HUDEP-2 (cell line): ENCODE results near the gene RBP2.

ENCODE experiments used
- DNase-seq, 76 experiments: peaks; one replicate each; lab custom pipeline; 2025; ENCODE audit not compliant: unreplicated experiment in 76 of 76; lab: John Stamatoyannopoulos, UW

The RBP2 gene

DNA sequence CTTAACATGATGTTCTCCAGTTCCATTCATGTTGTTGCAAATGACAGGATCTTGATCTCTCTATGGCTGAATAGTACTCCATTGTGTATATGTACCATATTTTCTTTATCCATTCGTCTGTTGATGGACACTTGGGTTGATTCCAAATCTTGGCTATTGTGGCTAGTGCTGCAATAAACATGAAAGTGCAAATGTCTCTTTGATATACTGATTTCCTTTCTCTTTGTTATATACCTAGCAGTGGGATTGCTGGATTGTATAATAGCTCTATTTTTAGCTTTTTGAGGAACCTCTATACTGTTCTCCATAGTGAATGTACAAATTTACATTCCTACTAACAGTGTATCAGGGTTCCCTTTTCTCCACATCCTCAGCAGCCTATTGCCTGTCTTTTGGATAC, 5.9 kb upstream of the RBP2 start:
- DNase-seq, result no peak

DNA sequence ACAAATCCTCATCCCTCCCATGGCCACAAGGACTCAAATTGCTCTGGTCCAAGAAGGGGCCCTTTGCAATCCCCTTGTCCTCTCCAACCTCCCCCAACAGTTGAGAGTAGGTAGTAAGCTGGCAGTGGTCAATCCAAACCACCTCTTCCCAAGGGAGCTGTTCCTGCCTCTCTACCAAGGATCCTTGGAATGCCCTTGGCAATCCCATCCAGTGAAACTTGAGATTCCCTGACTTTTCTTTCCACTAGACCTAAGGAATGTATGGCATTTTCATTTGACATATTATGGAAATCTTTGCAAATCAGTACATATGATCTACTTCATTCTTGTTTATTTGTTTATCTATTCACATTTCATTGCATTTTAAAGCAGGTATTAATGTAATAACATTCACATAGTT, 4.8 kb upstream of the RBP2 start:
- DNase-seq, result no peak

DNA sequence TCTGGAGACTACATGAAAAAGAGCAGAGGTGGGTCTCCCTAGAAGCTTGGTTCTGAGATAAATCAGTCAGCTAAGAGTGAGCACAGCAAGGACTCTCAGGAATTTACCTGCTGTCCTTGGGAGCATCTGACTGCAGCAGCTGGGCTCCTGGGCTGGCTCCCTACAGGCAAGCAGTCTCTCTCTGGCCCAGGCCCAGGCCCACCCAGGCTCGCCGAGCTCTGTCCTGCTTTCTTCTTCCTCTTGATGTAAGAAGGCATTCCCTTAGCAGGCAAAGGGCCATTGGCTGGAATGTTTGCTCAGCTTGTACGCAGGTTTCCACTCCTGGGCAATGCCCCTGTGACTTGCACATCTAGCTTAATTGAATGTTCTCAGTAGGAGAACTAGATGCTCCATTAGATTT, 4.3 kb upstream of the RBP2 start:
- DNase-seq, result no peak

DNA sequence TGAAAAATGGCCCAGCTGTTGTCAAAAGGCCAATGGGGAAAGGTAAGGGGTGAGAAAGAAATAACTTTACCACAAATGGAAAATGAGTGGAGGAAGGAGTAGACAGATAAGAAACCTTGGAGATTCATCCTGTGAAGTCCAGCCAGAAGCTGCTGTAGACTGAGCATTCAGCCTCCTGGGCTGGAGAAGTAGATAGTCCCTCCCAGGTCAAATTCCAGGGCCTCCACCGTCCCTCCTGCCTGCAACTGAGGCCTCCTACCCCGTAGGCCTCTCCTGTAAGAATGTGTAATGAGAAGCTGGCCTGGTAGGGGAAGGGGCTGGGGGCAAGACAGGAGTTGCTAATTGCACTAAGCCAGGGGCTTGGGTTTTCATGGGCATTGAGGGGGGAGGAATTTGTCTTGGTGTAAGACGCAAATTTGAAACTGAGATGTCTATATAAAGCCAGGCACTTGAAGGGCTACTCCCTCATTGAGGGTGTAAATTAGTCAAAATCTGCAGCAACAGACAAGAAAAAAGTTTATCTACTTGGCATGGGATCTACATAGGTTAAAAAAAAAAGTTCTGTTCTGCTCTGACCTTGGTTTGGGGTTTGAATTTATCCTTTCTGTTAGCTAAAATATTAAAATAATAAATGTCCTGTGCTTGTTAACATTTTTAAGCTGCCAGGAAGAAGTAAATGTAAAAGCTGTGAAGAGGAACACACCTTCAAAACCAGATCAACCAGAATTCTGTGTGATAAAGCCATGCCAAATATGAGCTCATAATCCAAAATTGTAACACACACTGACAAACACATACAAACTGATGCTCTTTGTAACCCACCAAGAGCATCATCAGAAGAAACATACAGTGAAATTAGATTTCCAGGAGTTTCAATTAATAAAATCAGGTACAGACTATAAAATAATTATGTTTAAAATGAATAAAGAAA, 1.7 kb upstream of the RBP2 start:
- no peak for DNase-seq

DNA sequence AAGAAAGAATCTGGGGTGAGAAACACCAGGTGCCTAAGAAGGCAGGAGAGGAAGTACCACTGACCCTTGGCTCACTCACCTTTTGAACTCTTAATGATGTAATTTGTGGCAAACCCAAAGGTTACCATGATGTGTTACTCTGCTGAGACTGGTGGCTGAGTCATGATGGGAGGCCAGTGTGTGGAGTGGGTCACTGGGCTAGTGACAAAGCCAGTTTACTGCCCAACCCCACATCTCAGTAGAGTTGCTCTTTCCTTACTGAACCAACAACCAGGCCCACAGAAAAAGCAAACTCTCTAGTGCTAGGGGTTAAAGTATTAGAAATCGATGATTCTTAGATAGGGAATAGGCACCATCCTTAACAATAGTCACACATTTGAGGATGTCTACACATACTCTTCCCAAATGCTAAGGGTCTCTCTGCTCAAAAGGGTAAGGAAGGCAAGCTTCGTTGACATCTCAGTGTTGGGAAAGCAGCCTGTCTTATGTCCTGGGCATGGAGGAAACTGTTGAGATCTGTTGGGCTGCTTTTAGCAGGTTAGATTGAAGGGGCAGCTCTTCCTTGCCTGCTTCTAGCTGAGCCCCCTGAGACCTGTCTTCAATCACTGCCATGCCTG, 3.1 kb downstream of the RBP2 start:
- no peak for DNase-seq

DNA sequence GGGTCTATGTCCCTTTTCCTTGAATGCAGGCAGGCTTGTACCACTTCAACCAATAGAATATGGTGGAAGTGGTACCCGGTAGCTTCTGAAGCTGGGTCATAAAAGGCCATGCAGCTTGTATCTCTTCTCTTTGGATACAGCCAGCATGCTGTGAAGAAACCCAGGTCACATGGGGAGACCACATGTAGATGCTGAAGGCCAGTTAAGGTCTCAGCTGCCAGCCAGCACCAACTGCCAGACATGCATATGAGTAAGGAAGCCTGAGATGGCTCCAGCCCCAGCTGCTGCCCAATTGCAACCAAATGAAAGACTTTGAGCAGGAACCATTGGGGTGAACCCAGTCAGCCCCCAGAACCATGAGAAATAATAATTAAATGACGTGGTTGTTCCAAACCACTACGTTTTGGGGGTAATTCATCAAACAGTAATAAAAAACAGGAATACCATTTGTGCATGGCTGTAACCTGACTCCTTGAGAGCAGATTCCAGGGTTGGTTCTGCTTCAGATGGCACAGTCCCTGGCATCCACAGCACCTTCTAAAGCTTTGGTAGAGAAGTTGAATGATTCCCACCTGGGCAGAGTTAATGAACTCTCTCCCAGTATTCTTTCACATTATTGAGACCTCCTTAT, 3.8 kb downstream of the RBP2 start:
- DNase-seq, result no peak

DNA sequence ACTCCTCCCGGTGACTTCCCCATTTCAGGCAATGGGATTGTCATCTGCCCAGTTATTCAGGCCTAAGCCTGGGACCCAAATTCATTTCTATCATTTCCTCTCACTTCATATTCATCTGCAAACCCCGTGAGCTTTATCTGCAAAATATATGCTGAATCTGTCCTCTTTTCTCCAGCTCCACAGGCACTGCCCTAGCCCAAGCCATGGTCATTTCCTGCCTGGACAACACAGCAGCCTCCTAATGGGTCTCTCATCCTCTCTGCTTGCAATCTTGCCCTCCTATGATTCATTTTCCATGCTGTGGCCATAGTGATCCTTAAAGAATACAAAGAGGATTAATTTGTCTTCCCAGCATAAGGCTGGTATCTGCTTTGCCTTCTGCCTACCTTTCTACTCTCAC, 6.1 kb downstream of the RBP2 start:
- no peak for DNase-seq

DNA sequence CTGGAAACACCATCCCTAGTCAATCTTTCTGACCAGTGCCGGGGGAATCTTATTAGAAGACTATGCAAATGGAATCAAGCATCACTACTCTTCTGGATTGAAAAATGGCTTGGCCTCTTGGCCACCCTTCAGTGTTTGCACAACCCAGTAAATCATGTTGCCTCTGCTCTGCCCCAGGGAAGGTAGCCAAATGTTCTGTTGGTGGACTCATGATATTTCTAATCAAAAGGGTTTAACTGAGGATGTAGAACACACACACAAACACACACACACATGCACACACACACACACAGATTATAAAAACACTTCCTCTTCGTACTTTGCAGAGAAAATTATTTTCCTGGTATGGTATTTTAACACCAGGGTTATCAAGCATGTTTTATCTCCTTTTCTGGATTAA, 7.9 kb downstream of the RBP2 start:
- DNase-seq, result no peak

DNA sequence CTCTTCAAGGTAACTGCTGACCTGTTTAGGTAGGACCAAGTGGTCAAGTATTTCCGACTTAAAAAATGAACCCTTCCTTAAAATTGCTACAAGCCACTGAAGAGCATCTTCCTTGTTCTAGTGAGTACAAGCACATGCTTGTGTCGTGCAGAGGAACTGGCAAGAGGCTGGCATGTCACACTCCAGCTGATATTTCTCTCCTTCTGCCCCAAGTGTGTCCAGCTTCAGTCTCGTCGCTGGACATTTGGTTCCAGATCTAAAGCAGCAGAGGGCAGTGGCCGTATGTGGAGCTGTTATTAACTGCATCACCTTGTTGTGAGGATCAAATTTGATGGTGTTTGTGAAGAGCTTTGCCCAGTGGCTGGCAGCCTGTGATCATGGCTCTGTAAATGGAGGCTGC, 10.0 kb downstream of the RBP2 start:
- no peak for DNase-seq

DNA sequence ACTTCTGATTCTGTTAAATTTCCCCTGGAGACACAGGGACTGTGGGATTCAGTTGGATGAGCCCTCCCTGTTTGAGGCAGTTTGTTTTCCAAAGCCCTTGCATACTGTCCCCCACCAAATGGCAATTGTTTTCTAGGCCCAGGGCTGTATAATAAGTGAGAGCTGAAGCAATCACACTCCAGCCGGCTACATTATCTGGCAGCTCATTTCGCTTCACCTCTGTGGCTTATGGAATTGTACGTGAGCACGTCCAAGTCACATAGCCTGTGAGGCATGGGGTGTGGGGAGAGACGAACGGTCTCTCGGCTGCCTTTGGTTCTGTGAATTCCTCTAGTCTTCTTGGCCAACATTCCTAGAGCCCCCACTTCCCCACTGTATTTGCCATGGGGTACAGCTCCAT, 10.7 kb downstream of the RBP2 start:
- no peak for DNase-seq

DNA sequence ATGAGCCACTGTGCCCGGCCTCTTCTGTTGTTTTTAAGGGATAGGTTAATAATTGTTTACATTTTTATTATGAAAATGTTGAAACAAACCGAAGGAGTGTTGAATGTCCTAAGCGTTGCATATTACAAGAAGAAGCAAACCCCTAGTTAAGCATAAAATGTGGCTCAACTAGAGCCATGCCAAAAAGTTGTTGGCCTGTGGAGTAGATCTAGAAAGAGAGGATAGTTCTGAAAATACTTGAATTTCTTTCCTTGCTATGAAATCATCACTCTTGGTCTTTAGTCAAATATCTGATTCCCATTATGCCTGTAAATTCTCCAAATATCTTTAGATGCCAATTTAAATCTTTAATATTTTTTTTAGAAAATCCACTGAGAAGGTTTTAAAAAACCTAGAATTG, 12.8 kb downstream of the RBP2 start:
- no peak for DNase-seq

DNA sequence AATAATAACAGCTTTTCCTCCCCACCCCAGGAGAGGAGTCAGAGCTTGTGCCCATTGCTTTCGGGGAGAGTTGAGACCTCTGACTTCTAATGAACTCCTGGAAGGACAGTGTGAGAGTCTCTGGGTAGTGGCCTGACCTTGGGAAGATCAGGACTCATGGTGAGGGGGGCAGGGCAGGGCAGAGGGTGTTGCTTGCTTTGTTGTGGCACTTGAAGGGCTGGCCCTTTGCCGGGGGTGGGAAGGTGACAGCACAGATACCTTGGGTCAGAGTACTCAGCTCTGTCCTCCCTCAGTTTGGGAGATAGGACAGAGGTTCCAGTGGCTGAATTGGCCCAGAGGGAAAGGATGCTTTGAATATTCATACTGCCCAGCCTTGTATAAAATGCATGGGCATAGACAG, 15.8 kb downstream of the RBP2 start:
- DNase-seq, result no peak

DNA sequence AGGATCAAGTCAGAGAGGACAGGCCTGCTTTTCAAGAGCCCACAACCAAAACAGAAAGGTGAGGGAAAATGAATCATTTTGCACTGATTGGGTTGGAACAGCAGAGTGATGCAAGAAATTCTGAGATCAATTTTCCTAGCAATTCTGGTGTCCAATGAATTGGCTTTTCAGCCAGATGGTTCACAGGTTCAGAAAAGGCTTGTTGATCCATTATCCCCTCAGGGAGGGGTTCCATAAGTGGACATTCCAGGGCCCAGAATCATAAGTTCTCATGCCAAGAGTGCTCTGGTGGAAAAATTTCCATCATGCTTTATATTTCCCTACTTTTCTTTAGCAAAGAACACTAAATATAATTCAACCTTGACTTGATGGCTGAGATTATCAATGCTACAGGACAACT, 16.2 kb downstream of the RBP2 start:
- no peak for DNase-seq

DNA sequence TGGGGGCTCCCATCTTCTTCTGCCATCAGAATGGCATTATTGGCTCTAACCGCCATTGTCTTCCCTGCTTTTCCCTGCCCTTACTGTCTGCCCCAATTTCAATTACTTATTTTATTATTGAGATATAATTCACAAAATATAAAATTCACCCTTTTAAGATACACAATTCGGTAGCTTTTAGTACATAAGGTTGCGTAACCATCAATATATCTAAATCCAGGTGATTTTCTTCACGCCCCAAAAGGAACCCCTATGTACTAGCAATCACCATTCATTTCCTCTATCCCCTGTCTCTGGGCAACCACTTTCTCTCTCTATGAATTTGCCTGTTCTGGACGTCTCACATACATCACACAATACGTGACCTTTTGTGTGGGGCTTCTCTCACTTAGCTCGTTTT, 18.0 kb downstream of the RBP2 start:
- no peak for DNase-seq

DNA sequence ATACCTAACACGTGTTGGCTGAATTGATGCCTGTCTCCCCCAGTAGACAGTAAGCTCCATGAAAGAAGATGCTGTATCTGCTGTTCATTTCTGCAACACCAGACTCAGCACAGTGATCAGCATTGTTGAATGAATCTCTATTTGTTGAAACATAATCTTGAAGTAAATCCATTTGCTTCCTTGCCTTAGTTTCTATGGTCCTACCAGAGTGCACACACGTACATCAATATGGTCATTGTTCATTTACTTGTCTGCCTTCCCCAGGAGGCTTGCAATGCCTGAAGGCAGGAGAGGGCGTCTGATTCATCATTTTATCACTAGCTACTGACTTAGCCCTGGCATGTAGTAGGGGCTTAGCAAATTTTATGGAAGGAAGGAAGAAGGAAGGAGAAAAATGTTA, 19.2 kb downstream of the RBP2 start:
- no peak for DNase-seq

DNA sequence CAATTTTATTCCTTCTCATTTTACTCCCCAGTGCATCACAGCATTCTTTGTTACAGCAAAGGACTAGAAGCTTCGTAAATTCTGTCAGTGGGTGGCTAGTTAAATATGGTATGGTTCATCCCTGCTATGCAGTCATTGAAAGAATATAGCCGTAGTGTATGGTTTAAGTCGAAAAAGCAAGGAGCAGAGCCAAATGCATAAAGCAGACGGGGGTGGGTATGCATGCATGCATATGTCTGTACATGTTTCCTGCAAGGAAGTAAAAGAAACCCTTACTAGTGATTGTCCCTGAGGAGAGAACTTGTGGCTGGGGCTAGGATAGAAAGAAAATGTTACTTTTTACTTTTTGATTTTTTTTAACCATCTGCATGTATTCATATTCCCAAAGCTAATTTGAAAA, 19.9 kb downstream of the RBP2 start:
- DNase-seq, result no peak

DNA sequence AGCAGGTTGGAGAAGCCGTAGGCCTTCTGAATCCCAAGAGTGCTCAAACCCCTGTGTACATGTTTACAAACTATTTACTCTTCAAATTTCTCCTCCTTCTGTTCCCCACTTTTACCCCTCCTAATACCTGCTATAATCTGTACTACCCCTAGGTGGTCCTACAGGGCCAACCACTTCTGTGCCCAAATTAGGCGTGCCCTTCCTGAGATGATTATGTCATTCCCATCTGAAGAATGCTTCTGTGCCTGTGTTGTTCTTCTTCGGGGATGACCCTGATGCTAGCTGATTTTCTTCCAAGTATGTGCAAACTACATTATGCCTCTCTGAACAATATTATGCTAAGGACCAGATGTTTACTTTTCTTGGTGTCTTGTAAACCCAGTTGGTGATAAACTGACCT, 20.5 kb downstream of the RBP2 start:
- DNase-seq, result no peak

DNA sequence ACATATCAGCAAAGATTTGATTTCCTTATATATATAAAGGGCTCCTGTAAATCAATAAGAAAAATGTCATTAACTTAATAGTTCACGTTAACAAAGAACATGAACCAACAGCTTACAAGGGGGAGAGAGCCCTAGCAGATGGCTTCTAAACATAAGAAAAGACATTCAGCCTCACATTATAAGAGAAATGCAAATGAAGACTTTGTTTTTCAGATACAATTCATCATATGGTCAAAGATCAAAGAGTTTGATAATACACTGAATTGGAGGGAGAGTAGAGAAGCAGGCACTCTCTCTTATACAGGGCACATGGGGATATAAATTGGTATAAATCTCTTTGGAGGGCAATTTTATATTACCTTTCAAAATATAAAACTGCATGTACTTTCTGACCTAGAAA, 21.1 kb downstream of the RBP2 start:
- no peak for DNase-seq

DNA sequence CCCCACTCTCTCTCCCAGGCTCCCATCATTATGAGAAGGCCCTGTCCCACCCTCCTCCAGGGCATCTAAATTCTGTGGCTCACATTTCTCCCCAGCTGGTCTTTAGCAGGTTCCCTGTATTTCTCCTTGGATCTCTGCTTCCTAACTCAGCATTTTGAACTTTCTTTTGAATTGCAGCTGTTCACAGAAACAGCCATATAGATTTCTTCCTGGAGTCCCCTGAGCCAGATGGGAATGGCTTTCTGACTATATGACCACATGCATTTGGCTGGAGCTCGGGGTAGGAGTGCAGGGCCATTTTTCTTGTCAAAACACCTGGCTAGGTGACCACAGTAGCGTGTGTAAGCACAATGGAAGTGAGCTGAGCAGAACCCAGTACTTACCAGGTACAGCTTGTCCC, 22.0 kb downstream of the RBP2 start:
- DNase-seq, result no peak

DNA sequence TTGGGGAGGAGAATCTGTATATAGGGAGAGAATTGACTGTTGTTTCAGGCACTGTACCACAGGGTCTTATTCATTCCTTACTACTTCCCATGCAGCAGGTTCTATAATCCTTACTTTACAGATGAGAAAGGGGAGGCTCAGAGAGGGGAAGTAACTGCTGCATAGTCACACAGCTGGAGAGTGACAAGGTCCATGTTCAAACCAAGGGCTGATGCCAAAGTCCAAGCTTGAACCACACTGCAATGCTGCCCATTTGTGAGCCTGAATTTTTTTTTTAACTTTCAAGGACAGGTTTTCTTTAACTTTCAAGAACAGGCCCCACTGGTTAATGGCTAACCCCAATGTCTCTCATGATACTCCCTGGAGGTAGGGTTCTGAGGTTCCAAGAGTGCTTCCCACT, 26.2 kb downstream of the RBP2 start:
- no peak for DNase-seq

DNA sequence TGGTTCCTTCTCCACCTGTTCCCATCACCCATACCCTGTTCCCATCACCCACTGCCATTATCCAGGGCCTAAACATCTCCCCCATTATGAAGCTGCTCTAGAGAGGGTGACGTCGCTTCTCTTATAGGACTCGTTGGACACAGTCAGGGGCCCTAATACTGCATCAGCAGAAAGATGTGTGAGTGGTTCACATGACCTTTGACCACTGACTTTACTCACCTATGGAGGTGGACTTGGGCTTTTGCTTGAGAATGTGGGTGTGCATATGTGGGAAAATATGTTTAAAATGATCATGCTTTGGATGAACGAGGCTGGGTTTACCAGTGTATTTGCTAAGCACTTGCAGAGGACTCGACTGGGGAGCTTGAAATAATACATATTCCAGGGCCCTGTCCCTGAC, 26.8 kb downstream of the RBP2 start:
- no peak for DNase-seq

DNA sequence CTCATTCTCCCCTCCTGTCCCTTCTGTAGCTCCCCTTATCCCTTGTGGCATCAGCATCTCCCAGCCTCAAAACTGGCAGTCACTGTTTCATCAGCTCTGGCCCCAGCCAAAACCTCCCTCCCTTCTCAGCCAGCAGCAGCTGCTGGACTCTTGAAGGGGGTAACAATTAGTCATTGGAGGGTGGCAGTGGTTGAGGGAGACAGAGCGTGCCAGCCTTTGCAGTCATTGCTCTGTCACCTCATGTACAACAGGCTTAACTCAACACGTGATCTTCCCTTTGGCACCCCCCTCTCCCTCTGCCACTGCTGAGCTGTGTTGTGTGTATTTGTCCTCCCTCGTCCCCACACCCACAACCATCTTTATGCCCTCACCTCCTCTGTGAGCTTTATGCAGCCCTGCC, 28.2 kb downstream of the RBP2 start:
- no peak for DNase-seq
